HepG2 (cell line): ENCODE results near the gene TSPAN18. TPM values are rescaled to one million over a fixed set of nuclear protein-coding genes. Genes with fewer than 3 reads are reported as not detected.

Experiments
- ARNTL ChIP-seq: sonication (generic); formaldehyde crosslinking; IDR thresholded peaks from 2 replicates; pipeline ENCODE4 v1.4.0; 2020; ENCODE audit warnings: mild to moderate bottlenecking, missing genetic modification reagents
- FOXJ3 ChIP-seq: sonication (generic); formaldehyde crosslinking; IDR thresholded peaks from 2 replicates; pipeline ENCODE4 v1.4.0; 2020; ENCODE audit warnings: missing genetic modification reagents, mild to moderate bottlenecking, borderline replicate concordance
- GMEB1 ChIP-seq: sonication (generic); formaldehyde crosslinking; IDR thresholded peaks from 2 replicates; pipeline ENCODE4 v1.5.1; 2020; ENCODE audit warnings: missing genetic modification reagents, mild to moderate bottlenecking, borderline replicate concordance
- MIXL1 ChIP-seq: IDR thresholded peaks from 2 replicates; pipeline ENCODE4 v1.6.1; 2016
- NFAT5 ChIP-seq: sonication (generic); formaldehyde crosslinking; IDR thresholded peaks from 2 replicates; pipeline ENCODE4 v1.4.0; 2020; ENCODE audit warnings: missing genetic modification reagents
- ZBTB49 ChIP-seq: sonication (generic); formaldehyde crosslinking; IDR thresholded peaks from 2 replicates; pipeline ENCODE4 v1.4.0; 2020; ENCODE audit warnings: missing genetic modification reagents, borderline replicate concordance
- ZFP37 ChIP-seq: sonication (generic); formaldehyde crosslinking; IDR thresholded peaks from 2 replicates; pipeline ENCODE4 v1.4.0; 2020; ENCODE audit warnings: missing genetic modification reagents, borderline replicate concordance
- ZNF224 ChIP-seq: sonication (generic); formaldehyde crosslinking; IDR thresholded peaks from 2 replicates; pipeline ENCODE4 v1.5.0; 2020; ENCODE audit warnings: mild to moderate bottlenecking, missing genetic modification reagents
- ZNF337 ChIP-seq: sonication (generic); formaldehyde crosslinking; IDR thresholded peaks from 2 replicates; pipeline ENCODE4 v1.5.1; 2020; ENCODE audit warnings: missing genetic modification reagents, low read depth, mild to moderate bottlenecking, borderline replicate concordance
- ZNF446 ChIP-seq: sonication (generic); formaldehyde crosslinking; IDR thresholded peaks from 2 replicates; pipeline ENCODE4 v1.5.0; 2020; ENCODE audit warnings: mild to moderate bottlenecking, missing genetic modification reagents
- ZNF687 ChIP-seq: sonication (generic); formaldehyde crosslinking; IDR thresholded peaks from 2 replicates; pipeline ENCODE4 v1.5.1; 2020; ENCODE audit warnings: mild to moderate bottlenecking, missing genetic modification reagents, moderate library complexity
- ZNF749 ChIP-seq: sonication (generic); formaldehyde crosslinking; IDR thresholded peaks from 2 replicates; pipeline ENCODE4 v1.8.0; 2022; ENCODE audit warnings: mild to moderate bottlenecking, missing genetic modification reagents, moderate library complexity, borderline replicate concordance
- ZNF766 ChIP-seq: sonication (generic); formaldehyde crosslinking; IDR thresholded peaks from 2 replicates; pipeline ENCODE4 v1.5.0; 2020; ENCODE audit warnings: missing genetic modification reagents, borderline replicate concordance
- ZNF891 ChIP-seq: sonication (generic); formaldehyde crosslinking; IDR thresholded peaks from 2 replicates; pipeline ENCODE4 v1.5.0; 2020; ENCODE audit warnings: mild to moderate bottlenecking, missing genetic modification reagents
- polyA plus RNA-seq, 8 experiments: library from polyadenylated mRNA; depleted of rRNA in 3 of 8; stranded (reverse) in 7 of 8; unstranded in 1 of 8; fragments of >200 nt; fragmentation: Illumina TruSeq in 4 of 8; extraction: Trizol in 4 of 8; gene quantifications; 2 replicates each; pipeline versions ENCODE4 v1.2.1 to v1.2.3, GENCODE V29; 2011 to 2016; ENCODE audit warnings: low read depth in 4 of 8, missing spikeins in 1 of 8, mixed read lengths in 1 of 8; ENCODE audit not compliant: insufficient read depth in 1 of 8
- total RNA-seq, 5 experiments: library from RNA; depleted of rRNA; stranded (reverse); fragments of >200 nt; fragmentation: Illumina TruSeq; extraction: Trizol; gene quantifications; 2 replicates each; pipeline ENCODE4 v1.2.3, GENCODE V29; 2016; ENCODE audit warnings: low read depth in 1 of 5

TSPAN18 gene
- total and polyA plus RNA-seq, 2 of the 13 experiments (the other 11 are each of a cell fraction or from before 2014, with no cell fraction given) = not detected

GRCh38 chr11:44927174-44927661, 200.5 kb downstream of the TSPAN18 start (continued):
- TF ChIP-seq GMEB1 (CRISPR knock-in tag) = no peak
- no peak for TF ChIP-seq ZNF687 (CRISPR knock-in tag)
- no peak for TF ChIP-seq ZNF749
- TF ChIP-seq ZNF337 (CRISPR knock-in tag) = no peak
- TF ChIP-seq NFAT5 (CRISPR knock-in tag) = no peak
- TF ChIP-seq ZNF891 (CRISPR knock-in tag) = peak; percentile 63; the same call in 1 of the 2 replicates
- TF ChIP-seq MIXL1 (CRISPR knock-in tag) = no peak
- no peak for TF ChIP-seq FOXJ3 (CRISPR knock-in tag)
- no peak for TF ChIP-seq ZNF766 (CRISPR knock-in tag)
- no peak for TF ChIP-seq ZNF446 (CRISPR knock-in tag)
- TF ChIP-seq ZNF224 (CRISPR knock-in tag) = no peak
- no peak for TF ChIP-seq ZBTB49 (CRISPR knock-in tag)
- no peak for TF ChIP-seq ZFP37 (CRISPR knock-in tag)
- no peak for TF ChIP-seq ARNTL (CRISPR knock-in tag)
